ENCODE data around the gene POGK. TPM values are rescaled to one million over a fixed set of nuclear protein-coding genes. Genes with fewer than 3 reads are reported as not detected.
A peak's percentile ranks its signal among the peaks of the same experiment; 100 is the strongest.

The POGK gene
- total RNA-seq (ENCODE audit: low replicate concordance) = 42.8 and 47.7 TPM in 2 replicates

GRCh38 chr1:166838766-166839599, at the start of gene POGK:
Gene POGK (plus strand): TSS chr1:166839475. CDS start chr1:166840957, 1,482 bp downstream.
- Histone ChIP-seq H3K9ac (peak within 1 kb of the TSS; percentile 48), H3K4me2 (peak within 1 kb of the TSS; percentile 92), H3K27ac (peak within 1 kb of the TSS; percentile 75), H3K36me3 (peaks cover 8% of the 10 kb centered on the region), H3F3A (ENCODE audit: low read depth) (peaks cover 8% of the 10 kb centered on the region), H3K9me3 (ENCODE audit: low read depth) (no peaks in the 10 kb centered on the region), H4K20me1 (ENCODE audit: low read depth) (peaks cover 21% of the 10 kb centered on the region), H3K79me2 (ENCODE audit: low read depth) (peaks cover 43% of the 10 kb centered on the region), H3K4me3 (peak within 1 kb of the TSS; percentile 76), H3K27me3 (no peaks in the 10 kb centered on the region), H2AFZ (replicated peaks) (peak within 1 kb of the TSS; percentile 97), H3K4me1 (peaks cover 16% of the 10 kb centered on the region)
- Mint-ChIP-seq H3K27me3 (ENCODE audit: insufficient read depth, low read depth) (peaks cover 12% of the 10 kb centered on the region), H3K36me3 (peaks cover 17% of the 10 kb centered on the region), H3K27ac (peak within 1 kb of the TSS; percentile 99), H3K4me1 (peaks cover 25% of the 10 kb centered on the region), H3K4me3 (peak within 1 kb of the TSS; percentile 93), H3K9me3 (peaks cover 2% of the 10 kb centered on the region)
- peak; percentile 94 for DNase-seq (ENCODE audit: low spot score)
- no peak for TF ChIP-seq CTCF (IDR thresholded peaks at IDR 0.05)
- no peak for TF ChIP-seq EZH2phosphoT487 (IDR thresholded peaks at IDR 0.05)
- no peak for TF ChIP-seq EZH2 (IDR thresholded peaks at IDR 0.05)

- Histone ChIP-seq H3K4me2 (no peak overlapping the region), H3K27ac (no peak overlapping the region), H3F3A (ENCODE audit: low read depth) (no peaks in the 10 kb centered on the region), H4K20me1 (ENCODE audit: low read depth) (no peaks in the 10 kb centered on the region), H3K9ac (no peak overlapping the region), H2AFZ (replicated peaks) (no peak overlapping the region), H3K9me3 (ENCODE audit: low read depth) (no peaks in the 10 kb centered on the region), H3K79me2 (ENCODE audit: low read depth) (no peaks in the 10 kb centered on the region), H3K36me3 (no peaks in the 10 kb centered on the region), H3K4me3 (no peak overlapping the region), H3K4me1 (no peaks in the 10 kb centered on the region), H3K27me3 (no peaks in the 10 kb centered on the region)
- DNase-seq (ENCODE audit: low spot score) = no peak
- Mint-ChIP-seq H3K36me3 (no peaks in the 10 kb centered on the region), H3K27ac (no peak overlapping the region), H3K9me3 (peaks cover 2% of the 10 kb centered on the region), H3K27me3 (ENCODE audit: insufficient read depth, low read depth) (no peaks in the 10 kb centered on the region), H3K4me3 (no peak overlapping the region), H3K4me1 (no peaks in the 10 kb centered on the region)
- no peak for TF ChIP-seq EZH2phosphoT487 (IDR thresholded peaks at IDR 0.05)
These were observed 42.5 kb upstream of the POGK start for GRCh38 chr1:166796620-166797236.

GRCh38 chr1:166808952-166809351, 30.3 kb upstream of the POGK start:
- H3K9me3 Mint-ChIP-seq = no peaks in the 10 kb centered on the region
- Histone ChIP-seq H4K20me1 (ENCODE audit: low read depth) (no peaks in the 10 kb centered on the region), H3K27ac (no peak overlapping the region), H3K4me1 (no peaks in the 10 kb centered on the region), H3K4me2 (no peak overlapping the region), H3K4me3 (no peak overlapping the region), H3K36me3 (no peaks in the 10 kb centered on the region), H2AFZ (replicated peaks) (no peak overlapping the region), H3F3A (ENCODE audit: low read depth) (no peaks in the 10 kb centered on the region), H3K27me3 (no peaks in the 10 kb centered on the region), H3K9ac (no peak overlapping the region), H3K9me3 (ENCODE audit: low read depth) (no peaks in the 10 kb centered on the region), H3K79me2 (ENCODE audit: low read depth) (no peaks in the 10 kb centered on the region)
- DNase-seq (ENCODE audit: low spot score) = no peak
- H3K27ac Mint-ChIP-seq = no peak overlapping the region
- peaks cover 3% of the 10 kb centered on the region for H3K27me3 Mint-ChIP-seq (ENCODE audit: insufficient read depth, low read depth)
- no peaks in the 10 kb centered on the region for H3K36me3 Mint-ChIP-seq
- no peak for TF ChIP-seq CTCF (IDR thresholded peaks at IDR 0.05)
- TF ChIP-seq EZH2phosphoT487 (IDR thresholded peaks at IDR 0.05) = no peak
- no peak for TF ChIP-seq EZH2 (IDR thresholded peaks at IDR 0.05)
- no peak overlapping the region for H3K4me3 Mint-ChIP-seq
- peaks cover 6% of the 10 kb centered on the region for H3K4me1 Mint-ChIP-seq

Data from neural progenitor cell (in vitro differentiated cells).